LNCaP clone FGC (cell line): ENCODE measurements around the gene ARHGAP10.

Experiments
- DNase-seq: peaks from one replicate; pipeline ENCODE4 v3.0.0-alpha.2; 2011; ENCODE audit warnings: low read depth
- H3K4me3 ChIP-seq: 2 replicates; pipeline ENCODE4 v1.5.1; 2011; ENCODE audit warnings: mild to moderate bottlenecking, low read depth, low read length, control low read depth
- CTCF ChIP-seq: IDR thresholded peaks from 2 replicates; pipeline ENCODE4 v1.5.1; 2012; ENCODE audit warnings: mild to moderate bottlenecking; ENCODE audit not compliant: control insufficient read depth, insufficient read depth; ENCODE audit errors: extremely low read depth

ARHGAP10 gene

GRCh38 chr4:147717878-147718277, 14.0 kb upstream of the ARHGAP10 start:
- no peak for DNase-seq
- no peak for TF ChIP-seq CTCF

GRCh38 chr4:147723326-147723725, 8.6 kb upstream of the ARHGAP10 start:
- no peak for DNase-seq
- no peak overlapping the region for H3K4me3 ChIP-seq
- TF ChIP-seq CTCF, result no peak

More at GRCh38 chr4:147717878-147718277, 14.0 kb upstream of the ARHGAP10 start:
- no peak overlapping the region for H3K4me3 ChIP-seq

- no peak for DNase-seq
- TF ChIP-seq CTCF, result no peak
These were observed 7.3 kb upstream of the ARHGAP10 start for GRCh38 chr4:147724468-147725201.

GRCh38 chr4:147725673-147726072, 6.2 kb upstream of the ARHGAP10 start:
- no peak for TF ChIP-seq CTCF
- DNase-seq, result no peak
- no peak overlapping the region for H3K4me3 ChIP-seq

More at GRCh38 chr4:147724468-147725201, 7.3 kb upstream of the ARHGAP10 start:
- no peak overlapping the region for H3K4me3 ChIP-seq

GRCh38 chr4:147727476-147728028, 4.3 kb upstream of the ARHGAP10 start:
- DNase-seq, result no peak
- no peak overlapping the region for H3K4me3 ChIP-seq
- TF ChIP-seq CTCF, result no peak

GRCh38 chr4:147730333-147730732, 1.6 kb upstream of the ARHGAP10 start:
- DNase-seq, result no peak
- no peak for TF ChIP-seq CTCF
- H3K4me3 ChIP-seq, result no peak overlapping the region
